GM10266 (cell line): Measurements from ENCODE around the gene CENPH.
"Not testable (repeated sequence)": the region's sequence is repeated elsewhere in the genome, so short reads cannot be mapped to it uniquely, and the experiment has no call there.

Experiments used
- DNase-seq: peaks from one replicate; pipeline ENCODE4 v3.0.0; 2012; ENCODE audit errors: extremely low spot score
- CTCF ChIP-seq: IDR thresholded peaks from 2 replicates; pipeline ENCODE4 v1.5.1; 2012; ENCODE audit warnings: mild to moderate bottlenecking, low read depth; ENCODE audit not compliant: control insufficient read depth, insufficient read depth; ENCODE audit errors: missing control alignments

CENPH gene

GRCh38 chr5:69225860-69226259 lies 36.5 kb downstream of the CENPH start:
- no peak for DNase-seq
- no peak for TF ChIP-seq CTCF

GRCh38 chr5:69230181-69230580 lies 40.8 kb downstream of the CENPH start:
- no peak for DNase-seq
- no peak for TF ChIP-seq CTCF

- no peak for TF ChIP-seq CTCF
Observed at GRCh38 chr5:69231281-69231680, 41.9 kb downstream of the CENPH start.

GRCh38 chr5:69231851-69232250 lies 42.5 kb downstream of the CENPH start:
- no peak for DNase-seq
- no peak for TF ChIP-seq CTCF

More at GRCh38 chr5:69231281-69231680, 41.9 kb downstream of the CENPH start:
- no peak for DNase-seq

GRCh38 chr5:69234457-69235268 lies 45.3 kb downstream of the CENPH start, which contains the start of gene CDK7:
Gene CDK7, plus strand, starts transcription at chr5:69234886. Its CDS starts 90 bp downstream, at chr5:69234976.
- DNase-seq, result peak; percentile 90
- no peak for TF ChIP-seq CTCF

- DNase-seq, result not testable (repeated sequence)
Observed at GRCh38 chr5:69236733-69237132, 47.4 kb downstream of the CENPH start.

GRCh38 chr5:69237877-69238276 lies 48.5 kb downstream of the CENPH start:
- no peak for TF ChIP-seq CTCF
- DNase-seq, result no peak
